GM18873 (cell line): Measurements from ENCODE around the gene CNGA3.
"Not testable (repeated sequence)": the region's sequence is repeated elsewhere in the genome, so short reads cannot be mapped to it uniquely, and the experiment has no call there.

Source experiments
- ATAC-seq: cut with Tn5 transposase; IDR thresholded peaks from one replicate; pipeline ENCODE4 v1.9.1; 2021; ENCODE audit warnings: mild to moderate bottlenecking, moderate library complexity, moderate number of reproducible peaks; ENCODE audit not compliant: unreplicated experiment, low FRiP score

The CNGA3 gene

GRCh38 chr2:98393354-98393753 is 47.1 kb downstream of the CNGA3 start:
- ATAC-seq, result no peak

- ATAC-seq, result no peak
Observed at GRCh38 chr2:98394595-98395153, 48.4 kb downstream of the CNGA3 start.

- ATAC-seq, result no peak
Observed at GRCh38 chr2:98395977-98396376, 49.7 kb downstream of the CNGA3 start.

- ATAC-seq, result no peak
Observed at GRCh38 chr2:98396745-98397355, 50.6 kb downstream of the CNGA3 start.

- ATAC-seq, result no peak
Observed at GRCh38 chr2:98399140-98399539, 52.9 kb downstream of the CNGA3 start.

DNA sequence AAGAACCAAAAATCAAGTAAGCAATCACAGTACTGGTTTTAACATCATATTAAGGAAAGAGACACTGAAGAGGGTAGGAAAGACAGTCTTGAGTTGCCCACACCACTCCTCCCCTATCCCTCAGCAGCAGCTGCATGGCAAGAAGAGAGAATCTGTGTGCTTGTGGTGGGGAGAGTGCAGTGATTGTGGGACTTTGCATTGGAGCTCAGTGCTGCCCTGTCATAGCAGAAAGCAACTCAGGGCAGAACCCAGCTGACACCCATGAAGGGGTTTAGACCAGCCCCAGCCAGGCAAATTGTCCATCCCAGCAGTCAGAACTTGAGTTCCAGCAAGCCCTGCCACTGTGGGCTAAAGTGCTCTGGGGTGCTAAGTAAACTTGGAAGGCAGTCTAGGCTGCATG is 57.6 kb downstream of the CNGA3 start:
- no peak for ATAC-seq

DNA sequence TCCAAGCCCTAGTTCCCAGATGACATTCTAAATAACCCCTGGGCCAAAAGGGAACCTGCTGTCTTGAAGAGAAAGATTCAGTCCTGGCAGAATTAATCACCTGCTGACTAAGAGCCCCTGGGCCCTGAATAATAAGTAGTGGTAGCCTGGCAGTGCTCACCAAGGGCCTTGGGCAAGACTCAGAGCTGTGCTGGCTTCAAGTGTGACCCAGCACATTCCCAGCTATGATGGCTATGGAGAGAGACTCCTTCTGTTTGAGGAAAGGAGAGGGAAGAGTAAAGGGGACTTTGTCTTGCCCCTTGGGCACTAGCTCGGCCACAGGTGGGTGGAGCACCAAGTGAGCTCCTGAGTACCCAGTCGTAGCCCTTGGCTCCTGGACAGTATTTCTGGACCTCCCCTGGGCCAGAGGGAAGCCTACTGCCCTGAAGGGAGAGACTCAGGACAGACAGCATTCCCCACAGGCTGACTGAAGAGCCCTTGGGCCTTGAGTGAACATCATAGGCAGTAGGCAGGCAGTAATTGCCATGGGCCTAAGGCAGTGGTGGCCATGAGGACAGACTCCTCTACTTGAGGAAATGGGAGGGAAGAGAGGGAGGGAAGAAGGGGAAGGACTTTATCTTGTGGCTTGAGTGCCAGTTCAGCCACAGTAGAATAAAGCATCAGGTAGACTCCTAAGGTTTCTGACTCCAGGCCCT is 58.4 kb downstream of the CNGA3 start:
- no peak for ATAC-seq

- ATAC-seq, result no peak
Observed at GRCh38 chr2:98405301-98405700, 59.0 kb downstream of the CNGA3 start.

GRCh38 chr2:98408155-98408554 is 61.9 kb downstream of the CNGA3 start:
- ATAC-seq, result no peak

DNA sequence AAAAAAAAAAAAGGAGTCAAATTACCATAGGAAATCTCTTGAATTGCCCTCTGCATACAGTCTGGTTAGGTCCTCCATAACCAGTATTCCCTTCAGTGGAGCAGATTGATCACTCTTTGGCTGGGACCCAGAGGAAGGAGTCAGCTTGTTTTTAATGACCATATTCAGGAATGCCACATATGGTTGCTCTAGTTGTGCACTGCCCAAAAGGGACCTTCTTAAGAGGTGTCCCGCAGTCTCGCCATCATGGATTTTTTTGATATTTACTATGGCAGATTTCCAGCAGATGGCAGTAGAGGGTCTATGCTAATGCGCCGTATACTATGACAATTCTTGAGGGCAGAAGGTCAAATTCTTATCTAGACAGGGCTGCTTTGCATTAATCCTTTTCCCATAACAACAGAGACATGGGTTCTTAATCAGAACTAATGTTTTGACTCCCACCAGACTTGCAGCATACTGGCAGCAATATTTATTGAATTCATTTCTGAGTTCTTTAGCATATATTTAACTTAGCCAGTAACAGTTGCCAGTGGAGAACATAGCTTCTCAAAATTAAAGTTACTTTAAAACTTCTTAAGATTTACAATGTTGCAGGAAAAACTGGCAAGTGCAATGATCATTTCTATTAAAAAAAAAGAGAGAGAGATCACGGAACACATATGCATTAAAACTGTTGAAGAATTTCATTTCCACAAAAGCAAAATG is 66.6 kb downstream of the CNGA3 start:
- no peak for ATAC-seq

- ATAC-seq, result not testable (repeated sequence)
Observed at GRCh38 chr2:98414246-98414645, 68.0 kb downstream of the CNGA3 start.

DNA sequence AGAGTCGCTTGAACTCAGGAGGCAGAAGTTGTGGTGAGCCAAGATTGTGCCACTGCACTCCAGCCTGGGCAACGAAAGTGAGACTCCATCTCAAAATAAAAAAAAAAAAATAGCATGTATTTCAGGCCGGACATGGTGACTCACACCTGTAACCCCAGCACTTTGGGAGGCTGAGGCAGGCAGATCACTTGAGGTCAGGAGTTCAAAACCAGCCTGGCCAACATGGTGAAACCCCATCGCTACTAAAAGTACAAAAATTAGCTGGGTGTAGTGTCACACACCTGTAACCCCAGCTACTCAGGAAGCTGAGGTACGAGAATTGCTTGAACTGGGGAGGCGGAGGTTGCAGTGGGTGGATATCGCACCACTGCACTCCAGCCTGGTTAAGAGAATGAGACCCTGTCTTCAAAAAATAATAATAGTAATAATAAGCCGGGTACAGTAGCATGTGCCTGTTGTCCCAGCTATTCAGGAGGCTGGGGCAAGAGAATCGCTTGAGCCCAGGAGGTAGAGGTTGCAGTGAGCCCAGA is 69.5 kb downstream of the CNGA3 start:
- ATAC-seq, result not testable (repeated sequence)

GRCh38 chr2:98416383-98417159 is 70.3 kb downstream of the CNGA3 start:
- no peak for ATAC-seq

GRCh38 chr2:98419544-98419943 is 73.3 kb downstream of the CNGA3 start:
- no peak for ATAC-seq

- ATAC-seq, result no peak
Observed at GRCh38 chr2:98419977-98420725, 73.9 kb downstream of the CNGA3 start.

DNA sequence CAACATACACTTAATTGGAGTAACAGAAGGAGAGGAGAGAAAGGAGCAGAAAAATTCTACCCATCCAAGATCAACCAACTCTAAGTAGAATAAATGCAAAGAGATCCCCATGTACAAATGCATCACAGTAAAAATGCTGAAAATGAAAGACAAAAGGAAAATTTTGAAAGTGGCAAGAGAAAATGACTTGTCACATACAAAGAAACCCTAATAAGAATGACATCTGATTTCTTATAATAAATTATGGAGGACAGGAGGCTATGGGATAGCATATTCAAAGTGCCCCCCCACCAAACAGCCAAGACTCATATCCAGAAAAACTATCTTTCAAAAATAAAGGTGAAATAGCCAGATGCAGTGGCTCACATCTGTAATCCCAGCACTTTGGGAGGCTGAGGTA is 76.2 kb downstream of the CNGA3 start:
- no peak for ATAC-seq

GRCh38 chr2:98426771-98427170 is 80.5 kb downstream of the CNGA3 start:
- ATAC-seq, result no peak

- no peak for ATAC-seq
Observed at GRCh38 chr2:98432145-98432544, 85.9 kb downstream of the CNGA3 start.

GRCh38 chr2:98433363-98433964 is 87.2 kb downstream of the CNGA3 start:
- no peak for ATAC-seq
